Measurements from ENCODE around the gene MIA2.

MIA2 gene

GRCh38 chr14:39381366-39381765 lies 147.7 kb downstream of the MIA2 start:
- WGBS, 2 experiments: 84 to 91% methylated on average over 4 of the region's 4 CpGs
- no peak overlapping the region for H3K4me3 ChIP-seq (ENCODE audit: insufficient read depth, low read depth, low read length)
- H3K27ac ChIP-seq (ENCODE audit: insufficient read depth, low read depth, low read length, poor library complexity, severe bottlenecking): no peak overlapping the region

DNA sequence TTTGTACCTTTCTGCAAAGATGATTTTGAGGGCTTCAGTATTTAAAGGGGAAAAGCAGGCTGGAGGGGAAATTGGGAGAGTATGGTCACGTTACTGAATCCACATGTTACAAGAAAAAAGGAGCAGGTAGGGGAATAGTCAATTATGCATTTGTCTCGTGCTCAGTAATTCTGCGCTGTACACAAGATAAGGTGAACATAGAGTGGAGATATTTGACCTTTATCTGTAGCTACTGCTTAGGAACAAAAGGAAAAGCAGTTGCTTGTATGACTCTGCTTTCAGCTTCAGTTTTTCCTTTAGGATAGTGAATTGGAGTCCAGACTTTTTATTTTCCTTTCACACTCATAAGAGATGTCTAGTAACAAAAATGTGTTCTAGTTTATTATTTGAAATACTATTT lies 148.7 kb downstream of the MIA2 start:
- H3K36me3 ChIP-seq (ENCODE audit: control insufficient read depth, insufficient read depth, low read length): no peaks in the 10 kb centered on the region
- H3K27ac ChIP-seq (ENCODE audit: insufficient read depth, low read depth, low read length, poor library complexity, severe bottlenecking): no peak overlapping the region
- no peaks in the 10 kb centered on the region for H3K4me1 ChIP-seq (ENCODE audit: control insufficient read depth, insufficient read depth, low read length)
- no peak overlapping the region for H3K4me3 ChIP-seq (ENCODE audit: insufficient read depth, low read depth, low read length)
- WGBS, 2 experiments: 86 to 93% methylated on average over 3 of the region's 3 CpGs
- no peaks in the 10 kb centered on the region for H3K9me3 ChIP-seq (ENCODE audit: control insufficient read depth, low read length)
- no peaks in the 10 kb centered on the region for H3K27me3 ChIP-seq (ENCODE audit: control insufficient read depth, insufficient read depth, low read length, poor library complexity, severe bottlenecking)

More at GRCh38 chr14:39381366-39381765, 147.7 kb downstream of the MIA2 start:
- Histone ChIP-seq H3K27me3 (ENCODE audit: control insufficient read depth, insufficient read depth, low read length, poor library complexity, severe bottlenecking) (no peaks in the 10 kb centered on the region), H3K4me1 (ENCODE audit: control insufficient read depth, insufficient read depth, low read length) (peaks cover 7% of the 10 kb centered on the region), H3K36me3 (ENCODE audit: control insufficient read depth, insufficient read depth, low read length) (no peaks in the 10 kb centered on the region), H3K9me3 (ENCODE audit: control insufficient read depth, low read length) (no peaks in the 10 kb centered on the region)

DNA sequence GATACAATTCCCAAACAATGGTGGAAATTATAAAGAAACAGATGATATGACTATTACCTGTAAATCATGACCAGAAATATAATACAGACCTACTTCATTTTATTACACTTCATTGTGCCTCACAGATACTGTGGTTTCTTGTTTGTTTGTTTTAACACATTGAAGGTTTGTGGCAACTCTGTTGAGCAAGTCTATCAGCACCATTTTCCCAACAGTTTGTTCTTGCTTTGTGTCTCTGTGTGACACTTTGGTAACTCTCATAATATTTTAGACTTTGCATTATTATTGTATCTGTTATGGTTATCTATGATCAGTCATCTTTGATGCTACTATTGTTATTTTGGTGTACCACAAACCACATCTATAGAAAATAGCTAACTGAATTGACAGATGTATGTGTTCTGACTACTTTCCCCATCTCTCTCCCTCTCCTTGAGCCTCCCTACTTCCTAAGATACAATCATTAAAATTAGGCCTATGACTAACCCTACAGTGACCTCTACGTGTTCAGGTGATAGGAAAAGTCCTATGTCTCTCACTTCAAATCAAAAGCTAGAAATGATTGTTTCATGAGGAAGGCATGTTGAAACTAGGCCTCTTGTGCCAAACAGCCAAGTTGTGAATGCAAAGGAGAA lies 149.4 kb downstream of the MIA2 start:
- Histone ChIP-seq H3K9me3 (ENCODE audit: control insufficient read depth, low read length) (no peaks in the 10 kb centered on the region), H3K36me3 (ENCODE audit: control insufficient read depth, insufficient read depth, low read length) (no peaks in the 10 kb centered on the region), H3K27me3 (ENCODE audit: control insufficient read depth, insufficient read depth, low read length, poor library complexity, severe bottlenecking) (no peaks in the 10 kb centered on the region), H3K4me1 (ENCODE audit: control insufficient read depth, insufficient read depth, low read length) (no peaks in the 10 kb centered on the region), H3K4me3 (ENCODE audit: insufficient read depth, low read depth, low read length) (no peak overlapping the region), H3K27ac (ENCODE audit: insufficient read depth, low read depth, low read length, poor library complexity, severe bottlenecking) (no peak overlapping the region)
- 96 to 100% methylated on average over 1 of the region's 1 CpG for WGBS, 2 experiments

DNA sequence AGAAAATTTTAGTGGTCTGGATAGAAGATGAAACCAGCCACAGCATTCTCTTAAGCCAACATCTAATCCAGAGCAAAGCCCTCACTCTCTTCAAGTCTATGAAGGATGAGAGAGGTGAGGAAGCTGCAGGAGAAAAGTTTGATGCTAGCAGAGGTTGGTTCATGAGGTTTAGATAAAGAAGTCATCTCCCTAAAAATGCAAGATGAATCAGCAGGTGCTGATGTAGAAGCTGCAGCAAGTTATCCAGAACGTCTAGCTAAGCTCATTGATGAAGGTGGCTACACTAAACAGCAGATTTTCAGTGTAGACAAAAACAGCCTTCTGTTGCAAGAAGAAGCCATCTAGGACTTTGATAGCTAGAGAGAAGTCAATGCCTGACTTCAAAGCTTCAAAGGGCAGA lies 150.0 kb downstream of the MIA2 start:
- WGBS, 2 experiments: 88% methylated on average over 1 of the region's 1 CpG
- H3K9me3 ChIP-seq (ENCODE audit: control insufficient read depth, low read length): no peaks in the 10 kb centered on the region
- H3K4me3 ChIP-seq (ENCODE audit: insufficient read depth, low read depth, low read length): no peak overlapping the region
- H3K27ac ChIP-seq (ENCODE audit: insufficient read depth, low read depth, low read length, poor library complexity, severe bottlenecking): no peak overlapping the region
- no peaks in the 10 kb centered on the region for H3K4me1 ChIP-seq (ENCODE audit: control insufficient read depth, insufficient read depth, low read length)
- no peaks in the 10 kb centered on the region for H3K36me3 ChIP-seq (ENCODE audit: control insufficient read depth, insufficient read depth, low read length)
- no peaks in the 10 kb centered on the region for H3K27me3 ChIP-seq (ENCODE audit: control insufficient read depth, insufficient read depth, low read length, poor library complexity, severe bottlenecking)

- Histone ChIP-seq H3K4me3 (ENCODE audit: insufficient read depth, low read depth, low read length) (no peak overlapping the region), H3K36me3 (ENCODE audit: control insufficient read depth, insufficient read depth, low read length) (no peaks in the 10 kb centered on the region), H3K9me3 (ENCODE audit: control insufficient read depth, low read length) (no peaks in the 10 kb centered on the region), H3K27me3 (ENCODE audit: control insufficient read depth, insufficient read depth, low read length, poor library complexity, severe bottlenecking) (no peaks in the 10 kb centered on the region), H3K4me1 (ENCODE audit: control insufficient read depth, insufficient read depth, low read length) (no peaks in the 10 kb centered on the region), H3K27ac (ENCODE audit: insufficient read depth, low read depth, low read length, poor library complexity, severe bottlenecking) (no peak overlapping the region)
- WGBS, 2 experiments: 93 to 96% methylated on average over 4 of the region's 4 CpGs
Observed at GRCh38 chr14:39384177-39384576, 150.5 kb downstream of the MIA2 start.

DNA sequence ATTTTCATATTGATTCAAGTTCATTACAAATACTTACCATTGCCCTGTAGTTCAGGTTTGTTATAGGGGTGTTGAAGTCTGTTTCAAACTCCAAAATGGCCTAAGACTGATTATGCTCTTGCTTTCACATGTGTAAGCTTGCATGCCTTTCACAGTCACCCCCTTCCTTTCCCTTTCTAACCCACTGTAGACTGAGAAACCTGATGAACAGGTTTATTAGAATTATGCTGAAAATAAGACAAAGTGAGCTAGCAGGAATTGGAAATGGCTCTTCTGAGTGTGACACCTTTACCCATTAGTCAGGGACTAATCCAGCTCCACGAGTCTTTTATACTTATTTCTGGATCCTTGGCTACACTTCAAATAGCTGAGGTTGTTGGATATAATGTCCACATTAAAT lies 159.6 kb downstream of the MIA2 start:
- no peaks in the 10 kb centered on the region for H3K36me3 ChIP-seq (ENCODE audit: control insufficient read depth, insufficient read depth, low read length)
- H3K4me1 ChIP-seq (ENCODE audit: control insufficient read depth, insufficient read depth, low read length): no peaks in the 10 kb centered on the region
- H3K4me3 ChIP-seq (ENCODE audit: insufficient read depth, low read depth, low read length): no peak overlapping the region
- no peaks in the 10 kb centered on the region for H3K9me3 ChIP-seq (ENCODE audit: control insufficient read depth, low read length)
- 67 to 100% methylated on average over 1 of the region's 1 CpG for WGBS, 2 experiments
- H3K27me3 ChIP-seq (ENCODE audit: control insufficient read depth, insufficient read depth, low read length, poor library complexity, severe bottlenecking): no peaks in the 10 kb centered on the region
- no peak overlapping the region for H3K27ac ChIP-seq (ENCODE audit: insufficient read depth, low read depth, low read length, poor library complexity, severe bottlenecking)

DNA sequence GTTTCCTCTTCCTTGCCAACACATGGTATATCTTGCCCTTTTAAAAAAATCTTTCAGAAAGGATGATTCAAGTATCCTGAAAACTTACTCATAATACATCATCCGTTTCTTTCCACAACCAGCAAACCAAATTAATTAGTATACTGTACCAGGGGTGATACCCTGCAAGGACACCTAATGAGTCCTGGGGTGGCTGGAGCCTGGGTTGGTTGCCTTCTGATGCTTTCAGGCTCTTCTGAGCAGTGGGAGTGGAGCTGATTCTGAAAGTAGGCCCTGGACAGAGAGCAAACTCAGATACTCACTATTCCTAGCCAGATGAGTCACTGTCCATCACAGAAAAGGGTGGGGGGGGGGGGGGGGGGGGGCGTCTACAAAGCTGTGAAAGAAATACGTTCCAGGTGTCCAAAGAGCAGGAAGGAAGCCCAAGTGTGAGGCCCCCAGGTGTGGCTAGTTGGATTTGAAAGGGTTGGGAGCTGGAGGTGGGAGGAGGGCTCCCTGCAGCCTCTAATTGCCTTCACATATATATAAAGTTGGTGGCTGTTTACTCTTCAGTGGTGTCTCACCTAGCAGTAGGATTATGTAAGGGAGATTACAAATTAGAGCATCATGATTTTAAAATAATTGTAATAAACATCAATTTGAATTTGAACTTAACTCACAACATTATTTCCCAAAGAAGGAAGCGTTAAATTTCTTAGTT lies 162.0 kb downstream of the MIA2 start:
- WGBS, 2 experiments: 88 to 98% methylated on average over 2 to 3 of the region's 4 CpGs
- H3K9me3 ChIP-seq (ENCODE audit: control insufficient read depth, low read length): no peaks in the 10 kb centered on the region
- H3K36me3 ChIP-seq (ENCODE audit: control insufficient read depth, insufficient read depth, low read length): no peaks in the 10 kb centered on the region
- no peak overlapping the region for H3K27ac ChIP-seq (ENCODE audit: insufficient read depth, low read depth, low read length, poor library complexity, severe bottlenecking)
- no peaks in the 10 kb centered on the region for H3K27me3 ChIP-seq (ENCODE audit: control insufficient read depth, insufficient read depth, low read length, poor library complexity, severe bottlenecking)
- H3K4me1 ChIP-seq (ENCODE audit: control insufficient read depth, insufficient read depth, low read length): no peaks in the 10 kb centered on the region
- H3K4me3 ChIP-seq (ENCODE audit: insufficient read depth, low read depth, low read length): no peak overlapping the region

DNA sequence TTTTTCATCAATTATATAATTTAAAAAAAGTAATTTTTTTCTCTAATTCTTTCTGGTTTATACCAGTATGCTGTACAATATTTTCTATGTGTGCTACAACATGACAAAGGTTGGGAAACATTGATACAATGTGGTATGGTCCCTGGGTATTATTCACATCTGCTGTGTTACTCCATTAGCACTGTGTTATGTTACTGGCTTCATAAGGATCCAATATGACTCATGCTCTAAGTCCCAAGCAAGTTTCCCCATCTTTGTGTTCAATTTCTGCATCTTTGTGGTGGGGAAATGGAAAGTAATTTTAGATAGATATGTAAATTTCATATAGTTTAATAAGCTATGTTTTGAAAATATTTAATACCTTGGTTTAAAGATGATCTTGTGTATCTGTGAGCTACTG lies 162.7 kb downstream of the MIA2 start:
- no peaks in the 10 kb centered on the region for H3K36me3 ChIP-seq (ENCODE audit: control insufficient read depth, insufficient read depth, low read length)
- no peaks in the 10 kb centered on the region for H3K9me3 ChIP-seq (ENCODE audit: control insufficient read depth, low read length)
- no peaks in the 10 kb centered on the region for H3K4me1 ChIP-seq (ENCODE audit: control insufficient read depth, insufficient read depth, low read length)
- H3K4me3 ChIP-seq (ENCODE audit: insufficient read depth, low read depth, low read length): no peak overlapping the region
- H3K27ac ChIP-seq (ENCODE audit: insufficient read depth, low read depth, low read length, poor library complexity, severe bottlenecking): no peak overlapping the region
- H3K27me3 ChIP-seq (ENCODE audit: control insufficient read depth, insufficient read depth, low read length, poor library complexity, severe bottlenecking): no peaks in the 10 kb centered on the region

- H3K4me3 ChIP-seq (ENCODE audit: insufficient read depth, low read depth, low read length): no peak overlapping the region
- no peak overlapping the region for H3K27ac ChIP-seq (ENCODE audit: insufficient read depth, low read depth, low read length, poor library complexity, severe bottlenecking)
- no peaks in the 10 kb centered on the region for H3K36me3 ChIP-seq (ENCODE audit: control insufficient read depth, insufficient read depth, low read length)
- no peaks in the 10 kb centered on the region for H3K4me1 ChIP-seq (ENCODE audit: control insufficient read depth, insufficient read depth, low read length)
- no peaks in the 10 kb centered on the region for H3K27me3 ChIP-seq (ENCODE audit: control insufficient read depth, insufficient read depth, low read length, poor library complexity, severe bottlenecking)
- 83 to 90% methylated on average over 6 of the region's 6 CpGs for WGBS, 2 experiments
- no peaks in the 10 kb centered on the region for H3K9me3 ChIP-seq (ENCODE audit: control insufficient read depth, low read length)
Observed at GRCh38 chr14:39398382-39398781, 164.7 kb downstream of the MIA2 start.

DNA sequence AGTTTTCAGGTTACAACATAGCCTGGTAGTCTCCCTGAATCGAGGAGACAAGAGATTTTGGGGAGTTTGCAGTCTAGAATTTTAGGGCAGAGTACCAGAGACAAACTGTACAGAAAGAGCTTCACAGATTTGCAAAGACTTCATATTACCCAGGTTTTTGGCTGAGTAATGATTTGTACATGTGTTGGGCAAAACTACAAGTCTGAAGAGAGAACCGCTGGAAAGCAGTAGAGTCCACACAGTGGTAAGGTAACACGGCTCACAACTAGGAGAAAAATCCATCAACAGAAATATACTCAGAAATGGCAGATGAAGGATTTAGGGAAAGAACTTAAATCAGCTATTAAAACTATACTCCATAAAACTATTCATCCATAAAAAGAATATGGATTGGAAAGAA lies 172.8 kb downstream of the MIA2 start:
- no peaks in the 10 kb centered on the region for H3K4me1 ChIP-seq (ENCODE audit: control insufficient read depth, insufficient read depth, low read length)
- no peak overlapping the region for H3K27ac ChIP-seq (ENCODE audit: insufficient read depth, low read depth, low read length, poor library complexity, severe bottlenecking)
- H3K27me3 ChIP-seq (ENCODE audit: control insufficient read depth, insufficient read depth, low read length, poor library complexity, severe bottlenecking): no peaks in the 10 kb centered on the region
- no peaks in the 10 kb centered on the region for H3K9me3 ChIP-seq (ENCODE audit: control insufficient read depth, low read length)
- H3K4me3 ChIP-seq (ENCODE audit: insufficient read depth, low read depth, low read length): no peak overlapping the region
- WGBS, 2 experiments: 83 to 93% methylated on average over 1 to 3 of the region's 3 CpGs
- H3K36me3 ChIP-seq (ENCODE audit: control insufficient read depth, insufficient read depth, low read length): no peaks in the 10 kb centered on the region

Data from ectodermal cell (in vitro differentiated cells).